GM12878 (cell line): ENCODE measurements around the gene SSPN. TPM values are rescaled to one million over a fixed set of nuclear protein-coding genes. Genes with fewer than 3 reads are reported as not detected.

Experiments used
- ASH2L ChIP-seq: fragments of 300-600, 200-600 bp; sonication (generic); IDR thresholded peaks from 2 replicates; pipeline ENCODE4 v1.6.1; 2017; ENCODE audit warnings: low read depth, mild to moderate bottlenecking, borderline replicate concordance
- ATF2 ChIP-seq: IDR thresholded peaks from 2 replicates; pipeline ENCODE4 v1.6.1; 2012; ENCODE audit warnings: low read length, inconsistent platforms
- ATF7 ChIP-seq: fragments of 450-650 bp; IDR thresholded peaks from 2 replicates; pipeline ENCODE4 v1.6.1; 2016; ENCODE audit warnings: low read depth, mild to moderate bottlenecking
- CBX5 ChIP-seq: sonication (generic); IDR thresholded peaks from 2 replicates; pipeline ENCODE4 v1.6.1; 2016; ENCODE audit warnings: low read depth, moderate library complexity, mild to moderate bottlenecking, inconsistent platforms
- CHD4 ChIP-seq: fragments of 200-600 bp; sonication (generic); IDR thresholded peaks from 2 replicates; pipeline ENCODE4 v1.6.1; 2016; ENCODE audit warnings: mild to moderate bottlenecking
- CREB1 ChIP-seq: IDR thresholded peaks from 2 replicates; pipeline ENCODE4 v1.6.1; 2012; ENCODE audit warnings: low read depth, mild to moderate bottlenecking, inconsistent platforms
- EED ChIP-seq: sonication (generic); IDR thresholded peaks from 2 replicates; pipeline ENCODE4 v1.6.1; 2016; ENCODE audit warnings: antibody characterized with exemption, low read depth
- GABPA ChIP-seq: IDR thresholded peaks from 2 replicates; pipeline ENCODE4 v1.6.1; 2014; ENCODE audit warnings: antibody characterized with exemption, low read depth, mild to moderate bottlenecking, inconsistent platforms
- IKZF1 ChIP-seq: fragments of 450-650 bp; conservative IDR thresholded peaks from 2 replicates; pipeline ENCODE4 v1.6.1; 2017; ENCODE audit warnings: antibody characterized with exemption, mild to moderate bottlenecking
- KAT2A ChIP-seq: conservative IDR thresholded peaks from 2 replicates; pipeline ENCODE4 v1.6.1; 2011; ENCODE audit warnings: low read depth, low read length; ENCODE audit not compliant: control insufficient read depth
- NFIC ChIP-seq: IDR thresholded peaks from 2 replicates; pipeline ENCODE4 v1.6.1; 2012; ENCODE audit warnings: low read depth, mild to moderate bottlenecking, inconsistent platforms, low read length, moderate library complexity
- POLR2AphosphoS5 ChIP-seq: IDR thresholded peaks from 2 replicates; pipeline ENCODE4 v1.6.1; 2011; ENCODE audit warnings: mild to moderate bottlenecking, low read length, inconsistent platforms
- RELB ChIP-seq: fragments of 450-650 bp; IDR thresholded peaks from 2 replicates; pipeline ENCODE4 v1.6.1; 2017; ENCODE audit warnings: low read depth, mild to moderate bottlenecking, moderate library complexity
- SIN3A ChIP-seq: IDR thresholded peaks from 2 replicates; pipeline ENCODE4 v1.6.1; 2012; ENCODE audit warnings: low read depth, low read length, improper control_type of control experiment
- SMAD1 ChIP-seq: fragments of 450-650 bp; IDR thresholded peaks from 2 replicates; pipeline ENCODE4 v1.6.1; 2018; ENCODE audit warnings: mild to moderate bottlenecking, low read depth; ENCODE audit not compliant: partially characterized antibody
- SMAD5 ChIP-seq: IDR thresholded peaks from 2 replicates; pipeline ENCODE4 v1.6.1; 2016; ENCODE audit warnings: antibody characterized with exemption, low read depth
- SPI1 ChIP-seq: IDR thresholded peaks from 2 replicates; pipeline ENCODE4 v1.6.1; 2011; ENCODE audit warnings: low read depth, mild to moderate bottlenecking, low read length, moderate library complexity, borderline replicate concordance; ENCODE audit not compliant: insufficient read depth
- SUPT20H ChIP-seq: IDR thresholded peaks from 2 replicates; pipeline ENCODE4 v1.6.1; 2011; ENCODE audit warnings: low read depth, mild to moderate bottlenecking, low read length, moderate library complexity, borderline replicate concordance; ENCODE audit not compliant: control insufficient read depth
- YY1 ChIP-seq: IDR thresholded peaks from 2 replicates; pipeline ENCODE4 v1.6.1; 2011; ENCODE audit warnings: low read depth, mild to moderate bottlenecking, low read length
- ZNF622 ChIP-seq: fragments of 450-650 bp; IDR thresholded peaks from 2 replicates; pipeline ENCODE4 v1.6.1; 2017; ENCODE audit warnings: mild to moderate bottlenecking, inconsistent platforms
- polyA plus RNA-seq, 11 experiments: library from polyadenylated mRNA; depleted of rRNA in 4 of 11; unstranded in 6 of 11; stranded (reverse) in 5 of 11; fragments of >200 nt; fragmentation: Nextera tagmentation in 4 of 11; fragmentation: Illumina TruSeq in 1 of 11; extraction: Ambion mirVana in 4 of 11; extraction: Trizol in 1 of 11; gene quantifications; 1 replicate in 1 of 11; 2 replicates in 10 of 11; pipeline versions ENCODE4 v1.2.1 to v1.2.3, GENCODE V29; 2011 to 2016; ENCODE audit warnings: inconsistent platforms in 2 of 11, missing spikeins in 2 of 11, low read depth in 1 of 11
- total RNA-seq, 4 experiments: library from RNA; depleted of rRNA in 3 of 4; stranded (reverse); fragments of >200 nt in 3 of 4; fragmentation: Illumina TruSeq in 1 of 4; extraction: Trizol in 1 of 4; gene quantifications; 2 replicates each; pipeline versions ENCODE4 v1.2.1 to v1.2.3, GENCODE V29; 2013 to 2021
- TF ChIP-seq, protein P1 (sequence below): fragments of 450-650 bp; IDR thresholded peaks from 2 replicates; pipeline ENCODE4 v1.6.1; 2017; ENCODE audit warnings: mild to moderate bottlenecking, moderate library complexity
- TF ChIP-seq, protein P2 (sequence below): fragments of 450-650 bp; IDR thresholded peaks from 2 replicates; pipeline ENCODE4 v1.6.1; 2017; ENCODE audit warnings: mild to moderate bottlenecking, low read depth, inconsistent platforms; ENCODE audit not compliant: poor library complexity, severe bottlenecking

SSPN gene
- total and polyA plus RNA-seq, 10 of the 15 experiments (the other 5 are each of a cell fraction or from before 2014, with no cell fraction given): 0.04 to 0.41 (median 0.28) TPM; not detected in 5

- TF ChIP-seq, protein P1, sequence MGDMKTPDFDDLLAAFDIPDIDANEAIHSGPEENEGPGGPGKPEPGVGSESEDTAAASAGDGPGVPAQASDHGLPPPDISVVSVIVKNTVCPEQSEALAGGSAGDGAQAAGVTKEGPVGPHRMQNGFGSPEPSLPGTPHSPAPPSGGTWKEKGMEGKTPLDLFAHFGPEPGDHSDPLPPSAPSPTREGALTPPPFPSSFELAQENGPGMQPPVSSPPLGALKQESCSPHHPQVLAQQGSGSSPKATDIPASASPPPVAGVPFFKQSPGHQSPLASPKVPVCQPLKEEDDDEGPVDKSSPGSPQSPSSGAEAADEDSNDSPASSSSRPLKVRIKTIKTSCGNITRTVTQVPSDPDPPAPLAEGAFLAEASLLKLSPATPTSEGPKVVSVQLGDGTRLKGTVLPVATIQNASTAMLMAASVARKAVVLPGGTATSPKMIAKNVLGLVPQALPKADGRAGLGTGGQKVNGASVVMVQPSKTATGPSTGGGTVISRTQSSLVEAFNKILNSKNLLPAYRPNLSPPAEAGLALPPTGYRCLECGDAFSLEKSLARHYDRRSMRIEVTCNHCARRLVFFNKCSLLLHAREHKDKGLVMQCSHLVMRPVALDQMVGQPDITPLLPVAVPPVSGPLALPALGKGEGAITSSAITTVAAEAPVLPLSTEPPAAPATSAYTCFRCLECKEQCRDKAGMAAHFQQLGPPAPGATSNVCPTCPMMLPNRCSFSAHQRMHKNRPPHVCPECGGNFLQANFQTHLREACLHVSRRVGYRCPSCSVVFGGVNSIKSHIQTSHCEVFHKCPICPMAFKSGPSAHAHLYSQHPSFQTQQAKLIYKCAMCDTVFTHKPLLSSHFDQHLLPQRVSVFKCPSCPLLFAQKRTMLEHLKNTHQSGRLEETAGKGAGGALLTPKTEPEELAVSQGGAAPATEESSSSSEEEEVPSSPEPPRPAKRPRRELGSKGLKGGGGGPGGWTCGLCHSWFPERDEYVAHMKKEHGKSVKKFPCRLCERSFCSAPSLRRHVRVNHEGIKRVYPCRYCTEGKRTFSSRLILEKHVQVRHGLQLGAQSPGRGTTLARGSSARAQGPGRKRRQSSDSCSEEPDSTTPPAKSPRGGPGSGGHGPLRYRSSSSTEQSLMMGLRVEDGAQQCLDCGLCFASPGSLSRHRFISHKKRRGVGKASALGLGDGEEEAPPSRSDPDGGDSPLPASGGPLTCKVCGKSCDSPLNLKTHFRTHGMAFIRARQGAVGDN: peak; percentile 91
- TF ChIP-seq GABPA (no peak), CHD4 (no peak), CBX5 (no peak), EED (peak; percentile 79; the same call in 1 of the 2 replicates), RELB (peak; percentile 97), IKZF1 (peak; percentile 73), SPI1 (peak; percentile 23; the same call in 1 of the 2 replicates), CREB1 (peak; percentile 23; the same call in 1 of the 2 replicates), ATF2 (no peak; the same call in 1 of the 2 replicates), POLR2AphosphoS5 (0 out of 2 replicates have a peak, but pooled peaks have one; percentile 25), SMAD5 (no peak), SUPT20H (no peak), YY1 (peak; percentile 48; the same call in 1 of the 2 replicates), ASH2L (no peak), NFIC (peak; percentile 21; the same call in 1 of the 2 replicates), KAT2A (no peak), ATF7 (peak; percentile 35; the same call in 1 of the 2 replicates), ZNF622 (no peak), SMAD1 (peak; percentile 93), SIN3A (peak; percentile 34; the same call in 1 of the 2 replicates)
- TF ChIP-seq, protein P2, sequence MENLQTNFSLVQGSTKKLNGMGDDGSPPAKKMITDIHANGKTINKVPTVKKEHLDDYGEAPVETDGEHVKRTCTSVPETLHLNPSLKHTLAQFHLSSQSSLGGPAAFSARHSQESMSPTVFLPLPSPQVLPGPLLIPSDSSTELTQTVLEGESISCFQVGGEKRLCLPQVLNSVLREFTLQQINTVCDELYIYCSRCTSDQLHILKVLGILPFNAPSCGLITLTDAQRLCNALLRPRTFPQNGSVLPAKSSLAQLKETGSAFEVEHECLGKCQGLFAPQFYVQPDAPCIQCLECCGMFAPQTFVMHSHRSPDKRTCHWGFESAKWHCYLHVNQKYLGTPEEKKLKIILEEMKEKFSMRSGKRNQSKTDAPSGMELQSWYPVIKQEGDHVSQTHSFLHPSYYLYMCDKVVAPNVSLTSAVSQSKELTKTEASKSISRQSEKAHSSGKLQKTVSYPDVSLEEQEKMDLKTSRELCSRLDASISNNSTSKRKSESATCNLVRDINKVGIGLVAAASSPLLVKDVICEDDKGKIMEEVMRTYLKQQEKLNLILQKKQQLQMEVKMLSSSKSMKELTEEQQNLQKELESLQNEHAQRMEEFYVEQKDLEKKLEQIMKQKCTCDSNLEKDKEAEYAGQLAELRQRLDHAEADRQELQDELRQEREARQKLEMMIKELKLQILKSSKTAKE: peak; percentile 44
Measured at GRCh38 chr12:26271889-26272492, 76.6 kb downstream of the SSPN start (continued).
